ENCODE data around the gene FBXO33.
A peak's percentile ranks its signal among the peaks of the same experiment; 100 is the strongest.

The FBXO33 gene

DNA sequence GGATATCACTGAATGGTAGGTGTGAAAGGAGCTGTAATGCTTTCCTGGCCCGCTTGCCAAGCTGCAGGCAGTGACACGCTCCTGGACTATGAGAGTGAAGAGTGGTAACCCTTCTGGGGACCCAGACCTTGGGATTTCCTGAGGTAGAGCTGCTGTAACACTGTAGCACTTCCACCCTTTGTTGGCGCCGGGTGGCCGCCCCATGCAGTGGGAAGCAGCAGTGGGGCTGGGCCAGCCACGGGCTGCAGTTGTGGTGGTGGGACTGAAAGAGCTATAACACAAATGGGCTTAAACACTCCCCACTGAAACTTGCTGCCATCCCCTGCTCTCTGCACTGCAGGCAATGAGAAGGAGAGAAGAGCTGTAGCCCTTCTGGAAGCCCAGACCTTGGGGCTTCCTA lies 9.6 kb upstream of the FBXO33 start:
- Histone ChIP-seq H3K79me2 (no peaks in the 10 kb centered on the region), H3K9me3 (ENCODE audit: control insufficient read depth, low read length) (no peaks in the 10 kb centered on the region), H3K27me3 (ENCODE audit: control insufficient read depth, insufficient read depth, low read length) (no peaks in the 10 kb centered on the region), H3K4me1 (no peaks in the 10 kb centered on the region), H2AFZ (no peak overlapping the region), H3K4me3 (ENCODE audit: low read depth, low read length) (no peak overlapping the region), H3K4me2 (ENCODE audit: low read length) (no peak overlapping the region), H3K36me3 (ENCODE audit: control insufficient read depth, insufficient read depth, low read length) (no peaks in the 10 kb centered on the region), H3K9ac (no peak overlapping the region), H3K27ac (no peak overlapping the region)
- TF ChIP-seq, protein P1, sequence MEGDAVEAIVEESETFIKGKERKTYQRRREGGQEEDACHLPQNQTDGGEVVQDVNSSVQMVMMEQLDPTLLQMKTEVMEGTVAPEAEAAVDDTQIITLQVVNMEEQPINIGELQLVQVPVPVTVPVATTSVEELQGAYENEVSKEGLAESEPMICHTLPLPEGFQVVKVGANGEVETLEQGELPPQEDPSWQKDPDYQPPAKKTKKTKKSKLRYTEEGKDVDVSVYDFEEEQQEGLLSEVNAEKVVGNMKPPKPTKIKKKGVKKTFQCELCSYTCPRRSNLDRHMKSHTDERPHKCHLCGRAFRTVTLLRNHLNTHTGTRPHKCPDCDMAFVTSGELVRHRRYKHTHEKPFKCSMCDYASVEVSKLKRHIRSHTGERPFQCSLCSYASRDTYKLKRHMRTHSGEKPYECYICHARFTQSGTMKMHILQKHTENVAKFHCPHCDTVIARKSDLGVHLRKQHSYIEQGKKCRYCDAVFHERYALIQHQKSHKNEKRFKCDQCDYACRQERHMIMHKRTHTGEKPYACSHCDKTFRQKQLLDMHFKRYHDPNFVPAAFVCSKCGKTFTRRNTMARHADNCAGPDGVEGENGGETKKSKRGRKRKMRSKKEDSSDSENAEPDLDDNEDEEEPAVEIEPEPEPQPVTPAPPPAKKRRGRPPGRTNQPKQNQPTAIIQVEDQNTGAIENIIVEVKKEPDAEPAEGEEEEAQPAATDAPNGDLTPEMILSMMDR (IDR thresholded peaks at IDR 0.05), result no peak

GRCh38 chr14:39440975-39441374 lies 8.7 kb upstream of the FBXO33 start:
- no peaks in the 10 kb centered on the region for H3K27me3 ChIP-seq (ENCODE audit: control insufficient read depth, insufficient read depth, low read length)
- no peak overlapping the region for H3K4me2 ChIP-seq (ENCODE audit: low read length)
- no peak overlapping the region for H3K9ac ChIP-seq
- no peaks in the 10 kb centered on the region for H3K9me3 ChIP-seq (ENCODE audit: control insufficient read depth, low read length)
- no peak overlapping the region for H3K27ac ChIP-seq
- TF ChIP-seq, protein P1 (IDR thresholded peaks at IDR 0.05), result no peak
- no peaks in the 10 kb centered on the region for H3K79me2 ChIP-seq
- H3K4me1 ChIP-seq, result no peaks in the 10 kb centered on the region
- no peak overlapping the region for H2AFZ ChIP-seq
- no peak overlapping the region for H3K4me3 ChIP-seq (ENCODE audit: low read depth, low read length)
- no peaks in the 10 kb centered on the region for H3K36me3 ChIP-seq (ENCODE audit: control insufficient read depth, insufficient read depth, low read length)

- Histone ChIP-seq H3K4me3 (ENCODE audit: low read depth, low read length) (no peak overlapping the region), H3K27ac (no peak overlapping the region), H3K9ac (no peak overlapping the region), H3K4me2 (ENCODE audit: low read length) (no peak overlapping the region), H3K36me3 (ENCODE audit: control insufficient read depth, insufficient read depth, low read length) (no peaks in the 10 kb centered on the region), H2AFZ (no peak overlapping the region), H3K79me2 (peaks cover 12% of the 10 kb centered on the region), H3K4me1 (no peaks in the 10 kb centered on the region), H3K9me3 (ENCODE audit: control insufficient read depth, low read length) (no peaks in the 10 kb centered on the region), H3K27me3 (ENCODE audit: control insufficient read depth, insufficient read depth, low read length) (no peaks in the 10 kb centered on the region)
- TF ChIP-seq, protein P1 (IDR thresholded peaks at IDR 0.05), result no peak
These were observed 3.0 kb upstream of the FBXO33 start for GRCh38 chr14:39435241-39435640.

DNA sequence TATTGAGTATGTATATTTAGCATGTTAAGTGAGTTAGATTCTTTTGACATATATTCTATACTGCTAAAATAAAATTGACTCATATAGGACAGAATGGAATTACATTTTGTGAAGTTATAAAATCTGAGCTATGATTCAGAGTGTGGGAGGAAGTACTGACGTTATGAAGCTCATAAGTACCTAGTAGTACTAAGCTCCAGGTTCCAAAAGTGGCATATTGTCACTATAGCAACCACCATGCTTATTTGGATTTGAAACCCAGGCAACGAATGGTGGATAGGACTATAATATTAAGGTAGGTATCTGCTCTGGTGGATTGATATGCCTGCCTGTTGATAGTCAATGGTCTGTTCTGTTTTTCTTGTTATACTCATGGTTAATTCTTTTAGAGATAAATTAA lies 2.2 kb upstream of the FBXO33 start:
- Histone ChIP-seq H3K4me1 (peaks cover 6% of the 10 kb centered on the region), H3K79me2 (peaks cover 16% of the 10 kb centered on the region), H3K36me3 (ENCODE audit: control insufficient read depth, insufficient read depth, low read length) (no peaks in the 10 kb centered on the region), H2AFZ (no peak overlapping the region), H3K27ac (no peak overlapping the region), H3K9me3 (ENCODE audit: control insufficient read depth, low read length) (no peaks in the 10 kb centered on the region), H3K4me2 (ENCODE audit: low read length) (no peak overlapping the region), H3K9ac (no peak overlapping the region), H3K4me3 (ENCODE audit: low read depth, low read length) (no peak overlapping the region), H3K27me3 (ENCODE audit: control insufficient read depth, insufficient read depth, low read length) (no peaks in the 10 kb centered on the region)
- TF ChIP-seq, protein P1 (IDR thresholded peaks at IDR 0.05), result no peak

GRCh38 chr14:39433452-39433813 lies 1.2 kb upstream of the FBXO33 start:
- Histone ChIP-seq H3K4me3 (ENCODE audit: low read depth, low read length) (peak overlapping the region; percentile 85), H2AFZ (peak overlapping the region; percentile 72), H3K36me3 (ENCODE audit: control insufficient read depth, insufficient read depth, low read length) (no peaks in the 10 kb centered on the region), H3K4me1 (peaks cover 6% of the 10 kb centered on the region), H3K4me2 (ENCODE audit: low read length) (peak overlapping the region; percentile 74), H3K9me3 (ENCODE audit: control insufficient read depth, low read length) (no peaks in the 10 kb centered on the region), H3K9ac (no peak overlapping the region), H3K27ac (peak overlapping the region; percentile 99), H3K79me2 (peaks cover 17% of the 10 kb centered on the region), H3K27me3 (ENCODE audit: control insufficient read depth, insufficient read depth, low read length) (no peaks in the 10 kb centered on the region)
- TF ChIP-seq, protein P1 (IDR thresholded peaks at IDR 0.05), result no peak
